Right lobe of liver (tissue), 6 donors: Measurements from ENCODE around the gene RPL3. TPM values are rescaled to one million over a fixed set of nuclear protein-coding genes. Genes with fewer than 3 reads are reported as not detected.

Source experiments
- ATAC-seq, 4 donors: fragments of 200-7000 bp; cut with Tn5 transposase; one replicate each; pipeline ENCODE4 v1.9.1; 2020; ENCODE audit warnings: mild to moderate bottlenecking in 4 of 4, moderate library complexity in 4 of 4
- DNase-seq, 3 donors: peaks; one replicate each; pipeline ENCODE4 v3.0.0-alpha.2; 2020
- H3K27ac ChIP-seq, 3 donors: fragments of 200-600 bp; one replicate each; pipeline ENCODE4 v1.8.0; 2022
- H3K27me3 ChIP-seq, 2 donors: fragments of 200-600 bp; one replicate each; pipeline ENCODE4 v1.8.0; 2022
- H3K36me3 ChIP-seq, 4 donors: fragments of 200-600 bp; sonication (generic) in 1 of 4; one replicate each; pipeline versions ENCODE4 v1.5.1 to v1.8.0; 2017 to 2022; ENCODE audit warnings: control low read depth in 1 of 4
- H3K4me1 ChIP-seq, 4 donors: fragments of 200-600 bp; sonication (generic) in 1 of 4; one replicate each; pipeline versions ENCODE4 v1.5.1 to v1.8.0; 2017 to 2022; ENCODE audit warnings: control low read depth in 1 of 4
- H3K4me3 ChIP-seq, 3 donors: fragments of 200-600 bp; one replicate each; pipeline ENCODE4 v1.8.0; 2022
- H3K9me3 ChIP-seq, 4 donors: fragments of 200-600 bp; sonication (generic) in 1 of 4; one replicate each; pipeline versions ENCODE4 v1.5.1 to v1.8.0; 2017 to 2022; ENCODE audit warnings: control low read depth in 1 of 4
- POLR2A ChIP-seq: fragments of 450-650 bp; IDR thresholded peaks from one replicate; pipeline ENCODE4 v1.6.1; 2017; ENCODE audit warnings: antibody characterized with exemption, mild to moderate bottlenecking
- WGBS: methylation state at CpG from one replicate; pipeline ENCODE4 v1.1.6; 2018; ENCODE audit warnings: low coverage, low lambda C conversion rate; ENCODE audit not compliant: insufficient coverage; ENCODE audit errors: missing lambda C conversion rate; 5-methylcytosine and 5-hydroxymethylcytosine counted together
- intact Hi-C, 2 donors: fragments of 100-400 bp; cut with DNase I; formaldehyde crosslinking; loops; one replicate each; pipeline versions ENCODE4 v1.11.2 to v1.14.1; 2022
- total RNA-seq, 6 experiments: library from RNA; depleted of rRNA in 2 of 6; stranded (reverse); fragments of >200 nt in 2 of 6; fragmentation: NEBNext Ultra II Directional in 3 of 6; extraction: Animal tissue kit (Norgen Biotek cat#: 25700) in 3 of 6; gene quantifications; one replicate each; pipeline versions ENCODE4 v1.1.0 to v1.2.4, GENCODE V29; 2016 to 2023
- TF ChIP-seq, protein P1 (sequence below), 4 donors: fragments of 200-600 bp in 3 of 4; fragments of 450-650 bp in 1 of 4; IDR thresholded peaks; one replicate each; pipeline versions ENCODE4 v1.5.1 to v1.8.0; 2016 to 2022; ENCODE audit warnings: antibody characterized with exemption in 4 of 4, mild to moderate bottlenecking in 2 of 4
- donor health status: DM: no; HTN: yes; CAD: no.
- donor health status: DM: no; HTN: no; CAD: no.
- donor health status: DM: no; HTN: no; CAD: no.
- donor health status: DM: no; HTN: yes; CAD: no.
- donor health status: DM: no; HTN: yes; CAD: no.

The RPL3 gene
- total RNA-seq, 6 experiments from 2014 or later, result 648 to 905 (median 743) TPM

DNA sequence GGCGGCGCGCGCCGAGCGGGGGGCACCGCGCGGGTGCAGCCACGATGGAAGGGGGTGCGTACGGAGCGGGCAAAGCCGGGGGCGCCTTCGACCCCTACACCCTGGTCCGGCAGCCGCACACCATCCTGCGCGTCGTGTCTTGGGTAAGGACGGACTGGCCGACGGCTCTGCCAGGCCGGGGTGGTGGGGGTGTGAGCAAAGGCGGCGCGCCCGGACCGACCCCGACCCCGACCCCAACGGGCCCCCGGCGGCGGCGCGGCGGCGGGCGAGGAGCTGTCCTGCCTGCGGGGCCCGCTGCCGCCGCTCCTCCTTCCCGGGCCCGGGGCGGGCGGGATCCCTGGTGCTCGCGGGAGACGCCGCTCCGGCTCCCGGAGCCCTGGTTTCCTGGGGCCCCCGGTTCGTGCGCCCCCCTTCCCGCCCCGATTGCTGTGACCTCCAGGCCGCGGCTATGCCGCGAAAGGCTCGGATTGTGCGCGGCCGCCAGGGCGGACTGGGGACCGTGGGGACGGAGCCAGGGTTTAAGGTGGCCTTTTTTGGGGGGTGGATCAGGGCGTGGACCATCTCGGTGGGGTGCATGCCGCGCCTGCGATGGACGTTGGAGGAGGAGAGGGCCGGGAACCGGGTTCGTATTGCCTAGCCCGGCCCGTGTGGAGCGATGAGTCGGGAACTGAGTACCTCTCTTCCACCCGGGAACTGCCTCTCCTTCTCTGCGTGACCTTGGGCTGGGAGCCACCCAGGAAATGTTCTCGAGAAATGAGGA, 30.7 kb upstream of the RPL3 start, which contains the start of gene SYNGR1:
Gene SYNGR1, plus strand, starts transcription at position 25 of the 760 bp plus-strand sequence. Its CDS starts 20 bp downstream, at position 45.
- WGBS, result 4% methylated on average over 22 of the region's 87 CpGs
- no peak within 1 kb of the TSS for H3K27ac ChIP-seq
- DNase-seq (peak in 1 of 3 donors; percentile 44), ATAC-seq (peak; percentile 25 to 42 (median 40))
- no peaks in the 10 kb centered on the region for H3K36me3 ChIP-seq
- intact Hi-C loops, result no loop called here
- peak within 1 kb of the TSS; percentile 38 to 58 (median 57) for H3K4me3 ChIP-seq
- H3K9me3 ChIP-seq, result no peaks in the 10 kb centered on the region
- no peaks in the 10 kb centered on the region for H3K27me3 ChIP-seq
- TF ChIP-seq, protein P1, sequence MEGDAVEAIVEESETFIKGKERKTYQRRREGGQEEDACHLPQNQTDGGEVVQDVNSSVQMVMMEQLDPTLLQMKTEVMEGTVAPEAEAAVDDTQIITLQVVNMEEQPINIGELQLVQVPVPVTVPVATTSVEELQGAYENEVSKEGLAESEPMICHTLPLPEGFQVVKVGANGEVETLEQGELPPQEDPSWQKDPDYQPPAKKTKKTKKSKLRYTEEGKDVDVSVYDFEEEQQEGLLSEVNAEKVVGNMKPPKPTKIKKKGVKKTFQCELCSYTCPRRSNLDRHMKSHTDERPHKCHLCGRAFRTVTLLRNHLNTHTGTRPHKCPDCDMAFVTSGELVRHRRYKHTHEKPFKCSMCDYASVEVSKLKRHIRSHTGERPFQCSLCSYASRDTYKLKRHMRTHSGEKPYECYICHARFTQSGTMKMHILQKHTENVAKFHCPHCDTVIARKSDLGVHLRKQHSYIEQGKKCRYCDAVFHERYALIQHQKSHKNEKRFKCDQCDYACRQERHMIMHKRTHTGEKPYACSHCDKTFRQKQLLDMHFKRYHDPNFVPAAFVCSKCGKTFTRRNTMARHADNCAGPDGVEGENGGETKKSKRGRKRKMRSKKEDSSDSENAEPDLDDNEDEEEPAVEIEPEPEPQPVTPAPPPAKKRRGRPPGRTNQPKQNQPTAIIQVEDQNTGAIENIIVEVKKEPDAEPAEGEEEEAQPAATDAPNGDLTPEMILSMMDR (IDR thresholded peaks at IDR 0.05), result no peak
- no peak for TF ChIP-seq POLR2A
- peaks cover 0 to 3% (median 0%) of the 10 kb centered on the region in 4 donors for H3K4me1 ChIP-seq

DNA sequence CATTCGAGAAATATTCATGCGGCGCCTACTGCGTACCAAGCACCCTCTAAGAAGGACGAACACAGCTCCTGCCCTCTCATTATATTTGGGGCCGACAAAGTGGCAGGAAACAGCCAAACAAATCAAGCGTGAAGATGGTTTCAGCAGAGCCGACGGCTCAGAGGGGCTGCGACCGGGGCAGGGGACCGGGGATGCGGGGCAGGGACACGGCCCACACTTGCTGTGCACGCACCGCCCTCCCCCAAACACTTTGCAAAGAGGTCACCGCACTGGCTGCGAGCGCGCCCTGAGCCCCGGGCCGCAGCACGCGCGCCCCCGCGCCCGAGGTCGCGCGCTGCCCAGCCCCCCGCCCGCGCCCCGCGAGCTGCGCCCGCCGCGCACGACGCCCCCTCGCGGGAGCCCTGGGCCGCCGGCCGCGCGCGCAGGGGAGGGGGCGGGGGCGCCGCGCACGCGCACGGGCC, 30.1 kb upstream of the RPL3 start:
- DNase-seq (peak in 1 of 3 donors; percentile 46), ATAC-seq (peak; percentile 38 to 61 (median 54))
- Histone ChIP-seq H3K4me3 (peak overlapping the region; percentile 38 to 58 (median 57)), H3K27ac (no peak overlapping the region), H3K4me1 (peaks cover 0 to 3% (median 0%) of the 10 kb centered on the region in 4 donors), H3K27me3 (no peaks in the 10 kb centered on the region), H3K9me3 (no peaks in the 10 kb centered on the region), H3K36me3 (no peaks in the 10 kb centered on the region)
- WGBS, result 11% methylated on average over 12 of the region's 57 CpGs
- TF ChIP-seq, protein P1 (IDR thresholded peaks at IDR 0.05), result no peak
- no peak for TF ChIP-seq POLR2A
- intact Hi-C loops, result no loop called here

GRCh38 chr22:39348909-39349505, 29.6 kb upstream of the RPL3 start:
- WGBS, result 19% methylated on average over 9 of the region's 11 CpGs
- DNase-seq, result peak in 2 of 3 donors; percentile 30 to 47
- H3K9me3 ChIP-seq, result no peaks in the 10 kb centered on the region
- no peaks in the 10 kb centered on the region for H3K36me3 ChIP-seq
- H3K4me1 ChIP-seq, result peaks cover 0 to 3% (median 0%) of the 10 kb centered on the region in 4 donors
- peak; percentile 17 to 54 (median 28) for ATAC-seq
- no peaks in the 10 kb centered on the region for H3K27me3 ChIP-seq
- intact Hi-C loops, result no loop called here
- no peak overlapping the region for H3K27ac ChIP-seq
- peak overlapping the region; percentile 35 to 58 (median 47) for H3K4me3 ChIP-seq
- TF ChIP-seq, protein P1 (IDR thresholded peaks at IDR 0.05), result no peak
- no peak for TF ChIP-seq POLR2A

- H3K4me1 ChIP-seq, result peaks cover 0 to 5% (median 0%) of the 10 kb centered on the region in 4 donors
- DNase-seq, result peak in 1 of 3 donors; percentile 16
- WGBS, result 85% methylated on average over 4 of the region's 4 CpGs
- ATAC-seq, result no peak
- H3K4me3 ChIP-seq, result no peak overlapping the region
- TF ChIP-seq, protein P1 (IDR thresholded peaks at IDR 0.05), result no peak
- TF ChIP-seq POLR2A, result no peak
- intact Hi-C loops, result no loop called here
- H3K27ac ChIP-seq, result no peak overlapping the region
- H3K27me3 ChIP-seq, result no peaks in the 10 kb centered on the region
- no peaks in the 10 kb centered on the region for H3K36me3 ChIP-seq
- H3K9me3 ChIP-seq, result no peaks in the 10 kb centered on the region
These were observed 25.8 kb upstream of the RPL3 start for GRCh38 chr22:39345231-39345630.
